ENCODE measurements around the gene MINDY1.

Gene MINDY1

GRCh38 chr1:151006327-151007052 is at the start of gene MINDY1:
Gene MINDY1, minus strand, starts transcription at chr1:151006902. Its CDS starts 4,285 bp downstream, at chr1:151002617.
- TF ChIP-seq CTCF (IDR thresholded peaks at IDR 0.05; ENCODE audit: borderline replicate concordance, insufficient read depth, low read depth, low read length) = peak; percentile 48; the same call in 1 of the 2 replicates

GRCh38 chr1:151056149-151056548 is 49.4 kb upstream of the MINDY1 start:
- H3K4me3 ChIP-seq (ENCODE audit: low read depth, low read length) = no peak overlapping the region
- no peak for TF ChIP-seq CTCF (IDR thresholded peaks at IDR 0.05; ENCODE audit: borderline replicate concordance, insufficient read depth, low read depth, low read length)

More at GRCh38 chr1:151006327-151007052, at the start of gene MINDY1:
- peak within 1 kb of the TSS; percentile 57 for H3K4me3 ChIP-seq (ENCODE audit: low read depth, low read length)

- no peak overlapping the region for H3K4me3 ChIP-seq (ENCODE audit: low read depth, low read length)
- TF ChIP-seq CTCF (IDR thresholded peaks at IDR 0.05; ENCODE audit: borderline replicate concordance, insufficient read depth, low read depth, low read length) = no peak
Observed at GRCh38 chr1:151055581-151055980, 48.9 kb upstream of the MINDY1 start.

GRCh38 chr1:151054971-151055547 is 48.4 kb upstream of the MINDY1 start:
- TF ChIP-seq CTCF (IDR thresholded peaks at IDR 0.05; ENCODE audit: borderline replicate concordance, insufficient read depth, low read depth, low read length) = no peak
- no peak overlapping the region for H3K4me3 ChIP-seq (ENCODE audit: low read depth, low read length)

- no peak for TF ChIP-seq CTCF (IDR thresholded peaks at IDR 0.05; ENCODE audit: borderline replicate concordance, insufficient read depth, low read depth, low read length)
- H3K4me3 ChIP-seq (ENCODE audit: low read depth, low read length) = no peak overlapping the region
Observed at GRCh38 chr1:151051356-151052009, 44.8 kb upstream of the MINDY1 start.

- H3K4me3 ChIP-seq (ENCODE audit: low read depth, low read length) = no peak overlapping the region
Observed at GRCh38 chr1:151050051-151050688, 43.5 kb upstream of the MINDY1 start.

More at GRCh38 chr1:151050051-151050688, 43.5 kb upstream of the MINDY1 start:
- TF ChIP-seq CTCF (IDR thresholded peaks at IDR 0.05; ENCODE audit: borderline replicate concordance, insufficient read depth, low read depth, low read length) = no peak
